H1 (cell line): ENCODE results near the gene RBM47. TPM values are rescaled to one million over a fixed set of nuclear protein-coding genes. Genes with fewer than 3 reads are reported as not detected.

Source experiments
- CTCF ChIA-PET: fragments of 300-600 bp; sonication (Branson Sonifier 250); formaldehyde crosslinking; loops from one replicate; lab custom pipeline; 2021; ENCODE audit not compliant: partially characterized antibody; lab: Charles Lee
- POLR2A ChIA-PET: fragments of 300-600 bp; sonication (Branson Sonifier 250); formaldehyde crosslinking; loops from one replicate; lab custom pipeline; 2021; ENCODE audit warnings: inconsistent platforms; ENCODE audit not compliant: partially characterized antibody; lab: Charles Lee
- DNase-seq, 2 experiments: peaks; one replicate each; pipeline versions ENCODE4 v3.0.0 to v3.0.0-alpha.2; 2010 to 2022; ENCODE audit warnings: low spot score in 2 of 2, low read depth in 1 of 2, mixed read lengths in 1 of 2
- FAIRE-seq: peaks from 2 replicates; lab custom pipeline; 2011; peaks lifted over from hg19 to GRCh38; lab: Jason Lieb, UNC
- H2AFZ ChIP-seq: 2 replicates; pipeline ENCODE4 v1.8.1; 2012; ENCODE audit warnings: low read length, inconsistent platforms
- H2AK5ac ChIP-seq: 2 replicates; pipeline ENCODE4 v1.6.1; 2013; ENCODE audit warnings: low read depth, low read length
- H2BK120ac ChIP-seq: replicated peaks from 2 replicates; pipeline ENCODE3; 2013; ENCODE audit warnings: low read depth, low read length, inconsistent platforms
- H2BK12ac ChIP-seq: 2 replicates; pipeline ENCODE4 v1.6.1; 2013; ENCODE audit warnings: low read depth, low read length
- H2BK15ac ChIP-seq: 2 replicates; pipeline ENCODE4 v1.6.1; 2013; ENCODE audit warnings: low read length
- H2BK20ac ChIP-seq: 2 replicates; pipeline ENCODE4 v1.6.1; 2013; ENCODE audit warnings: low read length
- H2BK5ac ChIP-seq: 2 replicates; pipeline ENCODE4 v1.6.1; 2013; ENCODE audit warnings: low read depth, low read length
- H3K14ac ChIP-seq: 2 replicates; pipeline ENCODE4 v1.6.1; 2013; ENCODE audit warnings: inconsistent platforms; ENCODE audit not compliant: insufficient read length
- H3K18ac ChIP-seq: 2 replicates; pipeline ENCODE4 v1.6.1; 2013; ENCODE audit warnings: low read length; ENCODE audit errors: extremely low read depth
- H3K23ac ChIP-seq: 2 replicates; pipeline ENCODE4 v1.6.1; 2013; ENCODE audit warnings: inconsistent platforms; ENCODE audit not compliant: insufficient read length
- H3K23me2 ChIP-seq: 2 replicates; pipeline ENCODE4 v1.6.1; 2013; ENCODE audit warnings: low read depth, low read length
- H3K27ac ChIP-seq: 2 replicates; pipeline ENCODE4 v1.6.1; 2011; ENCODE audit warnings: low read depth, low read length, inconsistent platforms
- H3K27me3 ChIP-seq, 4 experiments: replicated peaks in 1 of 4; 1 replicate in 1 of 4; 2 replicates in 3 of 4; pipeline versions ENCODE4 v1.6.1 to v1.8.1; 2011 to 2013; ENCODE audit warnings: low read length in 3 of 4, mild to moderate bottlenecking in 3 of 4, inconsistent platforms in 2 of 4, mixed read lengths in 2 of 4, moderate library complexity in 1 of 4; ENCODE audit not compliant: control insufficient read depth in 3 of 4, insufficient read depth in 3 of 4; ENCODE audit errors: extremely low read depth in 1 of 4
- H3K36me3 ChIP-seq, 4 experiments: 2 replicates each; pipeline versions ENCODE4 v1.6.1 to v1.8.1; 2011 to 2013; ENCODE audit warnings: mild to moderate bottlenecking in 4 of 4, low read length in 3 of 4, moderate library complexity in 2 of 4, control low read depth in 1 of 4, inconsistent platforms in 1 of 4; ENCODE audit not compliant: insufficient read depth in 4 of 4, control insufficient read depth in 2 of 4
- H3K4ac ChIP-seq: replicated peaks from 2 replicates; pipeline ENCODE3; 2013; ENCODE audit warnings: low read length, low read depth, mixed read lengths, inconsistent platforms; ENCODE audit not compliant: insufficient read length
- H3K4me1 ChIP-seq, 4 experiments: replicated peaks in 1 of 4; 1 replicate in 1 of 4; 2 replicates in 3 of 4; pipeline versions ENCODE4 v1.6.1 to v1.8.1; 2011 to 2013; ENCODE audit warnings: low read length in 3 of 4, inconsistent platforms in 2 of 4, mixed read lengths in 1 of 4; ENCODE audit not compliant: insufficient read depth in 4 of 4, control insufficient read depth in 3 of 4
- H3K4me2 ChIP-seq, 2 experiments: 2 replicates each; pipeline versions ENCODE4 v1.6.1 to v1.8.1; 2011 to 2013; ENCODE audit warnings: low read depth in 2 of 2, low read length in 2 of 2, control low read depth in 1 of 2, inconsistent platforms in 1 of 2, mild to moderate bottlenecking in 1 of 2; ENCODE audit not compliant: insufficient read depth in 1 of 2
- H3K4me3 ChIP-seq, 4 experiments: fragments of 200-600, 300-600 bp in 1 of 4; sonication (generic), shearing (Covaris generic), sonication (Bioruptor Twin) in 1 of 4; 2 replicates each; pipeline versions ENCODE4 v1.5.1 to v1.8.1; 2011 to 2016; ENCODE audit warnings: low read length in 4 of 4, low read depth in 3 of 4, control low read depth in 2 of 4, inconsistent platforms in 2 of 4, mild to moderate bottlenecking in 2 of 4, mixed read lengths in 1 of 4, moderate library complexity in 1 of 4; ENCODE audit not compliant: insufficient read depth in 2 of 4; ENCODE audit errors: extremely low read depth in 1 of 4
- H3K56ac ChIP-seq: replicated peaks from 2 replicates; pipeline ENCODE3; 2013; ENCODE audit warnings: low read depth, mild to moderate bottlenecking, mixed read lengths, low read length, inconsistent platforms; ENCODE audit not compliant: insufficient read length
- H3K79me1 ChIP-seq: 2 replicates; pipeline ENCODE4 v1.6.1; 2013; ENCODE audit warnings: low read depth, low read length, control low read depth
- H3K79me2 ChIP-seq, 2 experiments: 2 replicates each; pipeline versions ENCODE4 v1.6.1 to v1.8.1; 2012 to 2013; ENCODE audit warnings: low read length in 2 of 2, mild to moderate bottlenecking in 2 of 2, inconsistent platforms in 1 of 2; ENCODE audit not compliant: insufficient read depth in 2 of 2, control insufficient read depth in 1 of 2
- H3K9ac ChIP-seq, 4 experiments: replicated peaks in 1 of 4; 1 replicate in 1 of 4; 2 replicates in 3 of 4; pipeline versions ENCODE4 v1.6.1 to v1.8.1; 2011 to 2013; ENCODE audit warnings: low read depth in 3 of 4, low read length in 3 of 4, control low read depth in 2 of 4, mild to moderate bottlenecking in 2 of 4, moderate library complexity in 2 of 4, inconsistent platforms in 1 of 4; ENCODE audit errors: extremely low read depth in 1 of 4
- H3K9me3 ChIP-seq, 2 experiments: 2 replicates each; pipeline versions ENCODE4 v1.6.1 to v1.8.1; 2012 to 2013; ENCODE audit warnings: mild to moderate bottlenecking in 2 of 2, moderate library complexity in 2 of 2, control low read depth in 1 of 2, inconsistent platforms in 1 of 2, low read depth in 1 of 2, low read length in 1 of 2, mixed read lengths in 1 of 2; ENCODE audit not compliant: insufficient read depth in 2 of 2
- H4K20me1 ChIP-seq, 2 experiments: replicated peaks in 1 of 2; 2 replicates each; pipeline versions ENCODE3 to v1.8.1; 2011 to 2013; ENCODE audit warnings: inconsistent platforms in 2 of 2, low read length in 2 of 2, mild to moderate bottlenecking in 1 of 2; ENCODE audit not compliant: insufficient read depth in 2 of 2, control insufficient read depth in 1 of 2
- H4K5ac ChIP-seq: 2 replicates; pipeline ENCODE4 v1.6.1; 2013; ENCODE audit warnings: low read length, low read depth, mixed read lengths, inconsistent platforms; ENCODE audit not compliant: insufficient read length
- H4K8ac ChIP-seq: 2 replicates; pipeline ENCODE4 v1.8.0; 2013; ENCODE audit warnings: mild to moderate bottlenecking, moderate library complexity, low read length, inconsistent platforms; ENCODE audit not compliant: insufficient read depth; ENCODE audit errors: extremely low read depth
- H4K91ac ChIP-seq: replicated peaks from 2 replicates; pipeline ENCODE3; 2013; ENCODE audit warnings: low read length, mixed read lengths, inconsistent platforms; ENCODE audit not compliant: insufficient read length
- BACH1 ChIP-seq: IDR thresholded peaks from 2 replicates; pipeline ENCODE4 v1.6.1; 2012; ENCODE audit warnings: low read length, improper control_type of control experiment
- CBX8 ChIP-seq: fragments of 300-800, 300-1000 bp; sonication (generic); IDR thresholded peaks from 2 replicates; pipeline ENCODE4 v1.7.1; 2016; ENCODE audit warnings: low read depth, low read length, borderline replicate concordance
- CTBP2 ChIP-seq: IDR thresholded peaks from 2 replicates; pipeline ENCODE4 v1.7.0; 2011; ENCODE audit warnings: borderline replicate concordance, mild to moderate bottlenecking, moderate library complexity, mixed read lengths, low read length; ENCODE audit not compliant: insufficient read depth, insufficient read length
- E2F6 ChIP-seq: IDR thresholded peaks from 2 replicates; pipeline ENCODE4 v1.6.1; 2012; ENCODE audit warnings: inconsistent platforms
- HDAC2 ChIP-seq, 2 experiments: fragments of 300-600 bp in 1 of 2; sonication (generic) in 1 of 2; IDR thresholded peaks; 2 replicates each; pipeline ENCODE4 v1.6.1; 2011 to 2012; ENCODE audit warnings: low read depth in 2 of 2, low read length in 2 of 2, mild to moderate bottlenecking in 2 of 2, moderate library complexity in 2 of 2, borderline replicate concordance in 1 of 2, inconsistent platforms in 1 of 2
- NRF1 ChIP-seq: IDR thresholded peaks from 2 replicates; pipeline ENCODE4 v1.6.1; 2011; ENCODE audit warnings: mild to moderate bottlenecking, low read depth, low read length, improper control_type of control experiment
- PHF8 ChIP-seq: fragments of 200-600 bp; sonication (generic); conservative IDR thresholded peaks from 2 replicates; pipeline ENCODE4 v1.7.1; 2012; ENCODE audit warnings: low read depth, mild to moderate bottlenecking, inconsistent platforms, low read length, moderate library complexity
- SP1 ChIP-seq: IDR thresholded peaks from 2 replicates; pipeline ENCODE4 v1.6.1; 2011; ENCODE audit warnings: low read depth, low read length
- SRF ChIP-seq: IDR thresholded peaks from 2 replicates; pipeline ENCODE4 v1.6.1; 2011; ENCODE audit warnings: mild to moderate bottlenecking, low read depth, low read length, moderate library complexity
- SUZ12 ChIP-seq: fragments of 200-600 bp; sonication (generic); IDR thresholded peaks from 2 replicates; pipeline ENCODE4 v1.6.1; 2012; ENCODE audit warnings: mild to moderate bottlenecking, inconsistent platforms, low read length, moderate library complexity, mixed read lengths
- TAF1 ChIP-seq: IDR thresholded peaks from 2 replicates; pipeline ENCODE4 v1.6.1; 2011; ENCODE audit warnings: mild to moderate bottlenecking, low read depth, low read length
- WGBS, 2 experiments: shearing (Covaris generic) in 1 of 2; methylation state at CpG; one replicate each; pipeline versions ENCODE4 v1.1.6 to v1.1.7; 2013 to 2015; ENCODE audit warnings: low lambda C conversion rate in 2 of 2, mixed read lengths in 2 of 2, inconsistent platforms in 1 of 2, low coverage in 1 of 2, missing lambda C conversion rate in 1 of 2; ENCODE audit not compliant: insufficient replicate concordance in 2 of 2, insufficient coverage in 1 of 2, insufficient read length in 1 of 2; ENCODE audit errors: extremely low coverage in 1 of 2, missing lambda C conversion rate in 1 of 2; 5-methylcytosine and 5-hydroxymethylcytosine counted together
- polyA plus RNA-seq, 7 experiments: library from polyadenylated mRNA; depleted of rRNA in 3 of 7; stranded (reverse) in 5 of 7; unstranded in 2 of 7; fragments of >200 nt in 5 of 7; fragments of 200-250 nt in 2 of 7; gene quantifications; 1 replicate in 5 of 7; 2 replicates in 1 of 7; 4 replicates in 1 of 7; pipeline versions ENCODE4 v1.2.1 to v1.2.3, GENCODE V29; 2011 to 2013; ENCODE audit warnings: missing spikeins in 2 of 7, mixed read lengths in 2 of 7
- total RNA-seq: library from RNA; stranded (reverse); fragmentation: NEBNext Ultra II Directional; extraction: Animal tissue kit (Norgen Biotek cat#: 25700); gene quantifications from 2 replicates; pipeline ENCODE4 v1.2.1, GENCODE V29; 2021

RBM47 gene
- total and polyA plus RNA-seq, 2 of the 8 experiments (the other 6 are each of a cell fraction or from before 2014, with no cell fraction given), result 42.8 to 78.9 TPM

- peaks cover 0 to 39% of the 10 kb centered on the region in 2 experiments; a peak in 2 of 4 replicates for H3K79me2 ChIP-seq
- CTCF ChIA-PET, result no interaction called here
- H3K9ac ChIP-seq, result no peak overlapping the region
- H3K9me3 ChIP-seq, result no peaks in the 10 kb centered on the region
- DNase-seq (no peak), FAIRE-seq (no peak)
- H3K36me3 ChIP-seq, result peaks cover 0 to 22% (median 2%) of the 10 kb centered on the region in 4 experiments; a peak in 3 of 8 replicates
- no peak overlapping the region for H3K56ac ChIP-seq
- WGBS, 2 experiments, result 90% methylated on average over 14 of the region's 14 CpGs; no CpG with 5 or more reads in 1 of the 2 experiments
- no peak overlapping the region for H3K14ac ChIP-seq
- no peak overlapping the region for H3K4me2 ChIP-seq
- no peak overlapping the region for H3K27ac ChIP-seq
- no peak overlapping the region for H3K18ac ChIP-seq
- H3K23ac ChIP-seq, result no peak overlapping the region
- no peak overlapping the region for H2AFZ ChIP-seq
- H2BK15ac ChIP-seq, result no peak overlapping the region
- H2BK5ac ChIP-seq, result no peak overlapping the region
- no peaks in the 10 kb centered on the region for H4K20me1 ChIP-seq
- no peak overlapping the region for H2AK5ac ChIP-seq
- no peak overlapping the region for H2BK20ac ChIP-seq
- no peak overlapping the region for H4K91ac ChIP-seq
- H4K5ac ChIP-seq, result no peak overlapping the region
- H3K4me3 ChIP-seq, result no peak overlapping the region
- H3K79me1 ChIP-seq, result peaks cover 4% of the 10 kb centered on the region; the same call in 1 of the 2 replicates
- H3K23me2 ChIP-seq, result no peaks in the 10 kb centered on the region
- H3K27me3 ChIP-seq, result no peaks in the 10 kb centered on the region
- no peak overlapping the region for H2BK12ac ChIP-seq
- no peak overlapping the region for H2BK120ac ChIP-seq
- H3K4me1 ChIP-seq, result no peaks in the 10 kb centered on the region
- POLR2A ChIA-PET, result interaction anchor here (0.6 to 1.6 kb wide), 4 partner anchors 14 to 259 kb away, joined by 3 read pairs; partner anchors contain the start of gene RBM47
- no peak overlapping the region for H3K4ac ChIP-seq
- no peak overlapping the region for H4K8ac ChIP-seq
- TF ChIP-seq E2F6 (no peak), SRF (no peak), TAF1 (no peak), SUZ12 (no peak), HDAC2 (IDR thresholded peaks at IDR 0.05; ENCODE audit: borderline replicate concordance in 1 of 2, low read depth in 2 of 2, low read length in 2 of 2) (no peak), CTBP2 (no peak), CBX8 (no peak), SP1 (no peak), PHF8 (no peak), BACH1 (no peak), NRF1 (no peak)
Observed at GRCh38 chr4:40594261-40595178, 35.1 kb downstream of the RBM47 start.
